ENCODE measurements around the gene MB. TPM values are rescaled to one million over a fixed set of nuclear protein-coding genes. Genes with fewer than 3 reads are reported as not detected.

Gene MB
- polyA plus RNA-seq, 1 donor (not counting 4 experiments of a cell fraction or from before 2014, with no cell fraction given), result not detected

- Histone ChIP-seq H3K36me3 (ENCODE audit: control insufficient read depth in 2 of 2, extremely low read depth in 1 of 2, insufficient read depth in 2 of 2, low read length in 2 of 2) (no peaks in the 10 kb centered on the region), H3K79me2 (ENCODE audit: control insufficient read depth, insufficient read depth, low read length) (no peaks in the 10 kb centered on the region), H2AFZ (ENCODE audit: control insufficient read depth, low read length) (no peak overlapping the region), H4K20me1 (ENCODE audit: control insufficient read depth, extremely low read depth, insufficient read depth, low read length) (no peaks in the 10 kb centered on the region), H3K4me2 (ENCODE audit: control insufficient read depth, extremely low read depth, insufficient read depth, low read depth, low read length) (no peak overlapping the region), H3K9me1 (ENCODE audit: control insufficient read depth, extremely low read depth, insufficient read depth, low read length) (no peaks in the 10 kb centered on the region), H3K4me3 (ENCODE audit: control insufficient read depth in 2 of 3, extremely low read depth in 1 of 3, insufficient read depth in 2 of 3, low read depth in 1 of 3, low read length in 3 of 3) (no peak overlapping the region), H3K9ac (ENCODE audit: control insufficient read depth, extremely low read depth, insufficient read depth, low read length) (no peak overlapping the region), H3K4me1 (ENCODE audit: control insufficient read depth, extremely low read depth, insufficient read depth, low read length) (peaks cover 6% of the 10 kb centered on the region), H3K27ac (ENCODE audit: control insufficient read depth, insufficient read depth, low read length) (no peak overlapping the region), H3K27me3 (ENCODE audit: control insufficient read depth, extremely low read depth, insufficient read depth, low read length) (peaks cover 15% of the 10 kb centered on the region), H3K9me3 (ENCODE audit: control insufficient read depth, low read depth, low read length) (peaks cover 2% of the 10 kb centered on the region)
- dilution Hi-C loops (cut with MboI; ENCODE audit: extremely low pct_ligation_motif_present, low sequenced_read_pairs), result no loop called here
- TF ChIP-seq CTCF (optimal IDR thresholded peaks at IDR 0.05 in 1 of 3, IDR thresholded peaks at IDR 0.05 in 1 of 3, conservative IDR thresholded peaks at IDR 0.05 in 1 of 3; ENCODE audit: extremely low read depth in 1 of 3, insufficient read depth in 2 of 3, low read length in 3 of 3) (no peak), EZH2 (IDR thresholded peaks at IDR 0.05; ENCODE audit: low read length) (no peak)
- no peak for FAIRE-seq
- DNase-seq (ENCODE audit: low read depth, low spot score), result no peak
Measured at GRCh38 chr22:35560824-35561223, 56.3 kb downstream of the MB start.

GRCh38 chr22:35560366-35560765 is 56.8 kb downstream of the MB start:
- TF ChIP-seq CTCF (optimal IDR thresholded peaks at IDR 0.05 in 1 of 3, IDR thresholded peaks at IDR 0.05 in 1 of 3, conservative IDR thresholded peaks at IDR 0.05 in 1 of 3; ENCODE audit: extremely low read depth in 1 of 3, insufficient read depth in 2 of 3, low read length in 3 of 3) (no peak), EZH2 (IDR thresholded peaks at IDR 0.05; ENCODE audit: low read length) (no peak)
- no peak overlapping the region for H3K27ac ChIP-seq (ENCODE audit: control insufficient read depth, insufficient read depth, low read length)
- no peak for FAIRE-seq

More at GRCh38 chr22:35560366-35560765, 56.8 kb downstream of the MB start:
- peaks cover 6% of the 10 kb centered on the region for H3K4me1 ChIP-seq (ENCODE audit: control insufficient read depth, extremely low read depth, insufficient read depth, low read length)
- peaks cover 2% of the 10 kb centered on the region for H3K9me3 ChIP-seq (ENCODE audit: control insufficient read depth, low read depth, low read length)
- H3K36me3 ChIP-seq (ENCODE audit: control insufficient read depth in 2 of 2, extremely low read depth in 1 of 2, insufficient read depth in 2 of 2, low read length in 2 of 2), result no peaks in the 10 kb centered on the region
- no peak for DNase-seq (ENCODE audit: low read depth, low spot score)
- no peak overlapping the region for H2AFZ ChIP-seq (ENCODE audit: control insufficient read depth, low read length)
- H3K9ac ChIP-seq (ENCODE audit: control insufficient read depth, extremely low read depth, insufficient read depth, low read length), result no peak overlapping the region
- dilution Hi-C loops (cut with MboI; ENCODE audit: extremely low pct_ligation_motif_present, low sequenced_read_pairs), result no loop called here
- no peak overlapping the region for H3K4me3 ChIP-seq (ENCODE audit: control insufficient read depth in 2 of 3, extremely low read depth in 1 of 3, insufficient read depth in 2 of 3, low read depth in 1 of 3, low read length in 3 of 3)
- no peak overlapping the region for H3K4me2 ChIP-seq (ENCODE audit: control insufficient read depth, extremely low read depth, insufficient read depth, low read depth, low read length)
- no peaks in the 10 kb centered on the region for H3K79me2 ChIP-seq (ENCODE audit: control insufficient read depth, insufficient read depth, low read length)
- no peaks in the 10 kb centered on the region for H4K20me1 ChIP-seq (ENCODE audit: control insufficient read depth, extremely low read depth, insufficient read depth, low read length)
- H3K9me1 ChIP-seq (ENCODE audit: control insufficient read depth, extremely low read depth, insufficient read depth, low read length), result no peaks in the 10 kb centered on the region
- peaks cover 14% of the 10 kb centered on the region for H3K27me3 ChIP-seq (ENCODE audit: control insufficient read depth, extremely low read depth, insufficient read depth, low read length)

Data from keratinocyte (primary cell).